K562 (cell line): Measurements from ENCODE around the gene EGFR. TPM values are rescaled to one million over a fixed set of nuclear protein-coding genes. Genes with fewer than 3 reads are reported as not detected.

Experiments used
- ATAC-seq: fragments of 200-7000 bp; cut with Tn5 transposase; 3 replicates; pipeline ENCODE4 v1.9.1; 2020; ENCODE audit warnings: moderate library complexity
- BruUV-seq: library from RNA; stranded (reverse); fragments of 400-500 nt; replicated peaks from 2 replicates; lab custom pipeline; 2021; lab: Mats Ljungman, UMichigan
- CTCF ChIA-PET: fragments of 300-600 bp; formaldehyde crosslinking; extraction: SDS; loops from one replicate; lab custom pipeline; 2021; ENCODE audit warnings: low intra/inter-chr PET ratio; lab: Yijun Ruan, JAX
- POLR2A ChIA-PET: fragments of 300-600, 350-650 bp; sonication (Branson Sonifier 250); formaldehyde crosslinking; extraction: SDS; loops from one replicate; lab custom pipeline; 2021; ENCODE audit warnings: antibody characterized with exemption, inconsistent platforms; lab: Yijun Ruan, JAX
- DNase-seq, 4 experiments: peaks; one replicate each; pipeline versions ENCODE4 v3.0.0 to v3.0.0-alpha.2; 2011 to 2018; ENCODE audit warnings: low spot score in 3 of 4, mixed read lengths in 3 of 4; ENCODE audit errors: extremely low read depth in 1 of 4
- FAIRE-seq: peaks from 2 replicates; lab custom pipeline; 2011; peaks lifted over from hg19 to GRCh38; lab: Jason Lieb, UNC
- H2AFZ ChIP-seq: 2 replicates; pipeline ENCODE4 v1.6.0; 2011; ENCODE audit warnings: low read depth, low read length, control low read depth, inconsistent platforms
- H3K27ac ChIP-seq: fragments of 200-600 bp; 3 replicates; pipeline ENCODE4 v1.8.0; 2011; ENCODE audit warnings: low read depth, mild to moderate bottlenecking, control low read depth, inconsistent platforms, low read length, moderate library complexity, mixed read lengths; ENCODE audit errors: extremely low read depth
- H3K27me3 ChIP-seq, 2 experiments: fragments of 300-600 bp in 1 of 2; 2 replicates in 1 of 2; 3 replicates in 1 of 2; pipeline versions ENCODE4 v1.6.0 to v1.8.0; 2011; ENCODE audit warnings: inconsistent platforms in 2 of 2, low read length in 2 of 2, mild to moderate bottlenecking in 1 of 2, mixed read lengths in 1 of 2, moderate library complexity in 1 of 2; ENCODE audit not compliant: control insufficient read depth in 2 of 2, insufficient read depth in 2 of 2
- H3K36me3 ChIP-seq: fragments of 300-600 bp; 3 replicates; pipeline ENCODE4 v1.8.0; 2011; ENCODE audit warnings: mild to moderate bottlenecking, low read length, inconsistent platforms; ENCODE audit not compliant: control insufficient read depth, insufficient read depth
- H3K4me1 ChIP-seq, 2 experiments: fragments of 200-600 bp in 1 of 2; replicated peaks in 1 of 2; 2 replicates in 1 of 2; 3 replicates in 1 of 2; pipeline versions ENCODE4 v1.5.1 to v1.8.0; 2011; ENCODE audit warnings: inconsistent platforms in 2 of 2, low read length in 2 of 2, mild to moderate bottlenecking in 1 of 2, mixed read lengths in 1 of 2, moderate library complexity in 1 of 2; ENCODE audit not compliant: control insufficient read depth in 2 of 2, insufficient read depth in 2 of 2
- H3K4me2 ChIP-seq: 2 replicates; pipeline ENCODE4 v1.6.1; 2011; ENCODE audit warnings: low read length, control low read depth, inconsistent platforms, mixed read lengths; ENCODE audit not compliant: insufficient read depth
- H3K4me3 ChIP-seq: fragments of 200-600 bp; sonication (generic), shearing (Covaris generic); 2 replicates; pipeline ENCODE4 v1.5.1; 2016; ENCODE audit warnings: control low read depth, inconsistent platforms
- H3K79me2 ChIP-seq: fragments of 200-600 bp; 3 replicates; pipeline ENCODE4 v1.8.0; 2011; ENCODE audit warnings: low read length, inconsistent platforms; ENCODE audit not compliant: control insufficient read depth, insufficient read depth
- H3K9ac ChIP-seq, 2 experiments: 2 replicates each; pipeline versions ENCODE4 v1.6.0 to v1.6.1; 2011; ENCODE audit warnings: low read depth in 2 of 2, low read length in 2 of 2, control low read depth in 1 of 2, inconsistent platforms in 1 of 2, mild to moderate bottlenecking in 1 of 2, mixed read lengths in 1 of 2; ENCODE audit not compliant: insufficient read depth in 1 of 2
- H3K9me1 ChIP-seq: one replicate; pipeline ENCODE4 v1.6.0; 2011; ENCODE audit warnings: inconsistent platforms, mild to moderate bottlenecking, low read length, moderate library complexity; ENCODE audit not compliant: control insufficient read depth, insufficient read depth
- H3K9me3 ChIP-seq: replicated peaks from 2 replicates; pipeline ENCODE4 v1.5.1; 2011; ENCODE audit warnings: low read depth, low read length, inconsistent platforms; ENCODE audit not compliant: control insufficient read depth, insufficient read depth
- H4K20me1 ChIP-seq: replicated peaks from 2 replicates; pipeline ENCODE4 v1.6.1; 2011; ENCODE audit warnings: low read length, inconsistent platforms, mixed read lengths; ENCODE audit not compliant: control insufficient read depth, insufficient read depth
- CBX3 ChIP-seq, 2 experiments: IDR thresholded peaks; 1 replicate in 1 of 2; 2 replicates in 1 of 2; pipeline ENCODE4 v1.6.1; 2012; ENCODE audit warnings: inconsistent platforms in 2 of 2, low read length in 2 of 2, borderline replicate concordance in 1 of 2, control low read depth in 1 of 2
- FOS ChIP-seq: IDR thresholded peaks from 3 replicates; pipeline ENCODE4 v1.6.1; 2011; ENCODE audit not compliant: insufficient read length; ENCODE audit errors: extremely low read depth
- GTF2E2 ChIP-seq: fragments of 200-800 bp; sonication (Bioruptor generic); IDR thresholded peaks from 2 replicates; pipeline ENCODE4 v1.6.1; 2016; ENCODE audit warnings: missing genetic modification characterization, missing compliant biosample characterization
- JUN ChIP-seq, 2 experiments: sonication (generic) in 1 of 2; formaldehyde crosslinking in 1 of 2; IDR thresholded peaks; 2 replicates each; pipeline versions ENCODE4 v1.6.1 to v1.8.0; 2012 to 2022; ENCODE audit warnings: borderline replicate concordance in 2 of 2, mild to moderate bottlenecking in 2 of 2, improper control_type of control experiment in 1 of 2, low read depth in 1 of 2, low read length in 1 of 2, missing genetic modification reagents in 1 of 2
- MBD2 ChIP-seq: sonication (generic); IDR thresholded peaks from 2 replicates; pipeline ENCODE4 v1.6.1; 2016; ENCODE audit warnings: low read depth, borderline replicate concordance
- PRMT5 ChIP-seq: sonication (generic); formaldehyde crosslinking; IDR thresholded peaks from 2 replicates; pipeline ENCODE4 v1.5.0; 2020; ENCODE audit warnings: missing genetic modification reagents
- PYGO2 ChIP-seq: fragments of 450-650 bp; IDR thresholded peaks from 2 replicates; pipeline ENCODE4 v1.6.1; 2016; ENCODE audit warnings: mild to moderate bottlenecking, missing genetic modification characterization, moderate library complexity, missing compliant biosample characterization
- RBM17 ChIP-seq: fragments of 200-400 bp; formaldehyde crosslinking; IDR thresholded peaks from 2 replicates; pipeline ENCODE4 v1.6.1; 2017; ENCODE audit warnings: low read depth, mild to moderate bottlenecking, low read length, borderline replicate concordance
- SRSF3 ChIP-seq: fragments of 200-400 bp; formaldehyde crosslinking; IDR thresholded peaks from 2 replicates; pipeline ENCODE4 v1.6.1; 2016; ENCODE audit warnings: mild to moderate bottlenecking, low read length, moderate library complexity; ENCODE audit not compliant: insufficient read depth
- ZFP1 ChIP-seq: fragments of 450-650 bp; formaldehyde crosslinking; IDR thresholded peaks from 2 replicates; pipeline ENCODE4 v1.4.0; 2020; ENCODE audit warnings: mild to moderate bottlenecking, mixed read lengths
- ZKSCAN1 ChIP-seq: fragments of 150-350 bp; IDR thresholded peaks from 2 replicates; pipeline ENCODE4 v1.6.1; 2016; ENCODE audit warnings: low read depth, low read length
- ZNF165 ChIP-seq: fragments of 250-450 bp; sonication (Bioruptor Pico); IDR thresholded peaks from 2 replicates; pipeline ENCODE4 v1.4.0; 2020; ENCODE audit warnings: borderline replicate concordance
- ZNF217 ChIP-seq: sonication (generic); formaldehyde crosslinking; IDR thresholded peaks from 2 replicates; pipeline ENCODE4 v1.8.0; 2022; ENCODE audit warnings: mild to moderate bottlenecking, missing genetic modification reagents
- ZNF551 ChIP-seq: fragments of 250-450 bp; sonication (Bioruptor Pico); IDR thresholded peaks from 2 replicates; pipeline ENCODE4 v1.5.0; 2021; ENCODE audit warnings: mild to moderate bottlenecking, moderate library complexity
- ZNF707 ChIP-seq: fragments of 250-450 bp; sonication (Bioruptor Pico); conservative IDR thresholded peaks from 2 replicates; pipeline ENCODE4 v1.8.0; 2022; ENCODE audit warnings: inconsistent platforms, mild to moderate bottlenecking, moderate library complexity
- WGBS: fragments of 100-300 bp; shearing (Covaris generic); methylation state at CpG from one replicate; pipeline ENCODE4 v1.1.6; 2016; ENCODE audit warnings: low coverage, mixed read lengths; ENCODE audit not compliant: insufficient coverage; ENCODE audit errors: missing lambda C conversion rate; 5-methylcytosine and 5-hydroxymethylcytosine counted together
- in situ Hi-C: fragments of 300-500 bp; cut with MboI; formaldehyde crosslinking; loops from 4 replicates; pipeline ENCODE4 v1.15.0; 2018; ENCODE audit warnings: inconsistent platforms, mixed read lengths
- intact Hi-C: fragments of 100-400 bp; cut with micrococcal nuclease; formaldehyde crosslinking; loops from 2 replicates; pipeline ENCODE4 v1.14.2; 2022
- polyA plus RNA-seq, 8 experiments: library from polyadenylated mRNA; depleted of rRNA in 4 of 8; stranded (reverse) in 5 of 8; unstranded in 3 of 8; fragments of >200 nt; fragmentation: Nextera tagmentation in 2 of 8; fragmentation: Illumina TruSeq in 1 of 8; extraction: Ambion mirVana in 2 of 8; extraction: Trizol in 1 of 8; gene quantifications; 2 replicates each; pipeline versions ENCODE4 v1.2.1 to v1.2.3, GENCODE V29; 2011 to 2014; ENCODE audit warnings: inconsistent platforms in 1 of 8, missing spikeins in 1 of 8
- total RNA-seq, 7 experiments: library from RNA; depleted of rRNA in 6 of 7; stranded (reverse); fragments of >200 nt in 6 of 7; fragmentation: Illumina TruSeq in 2 of 7; extraction: Trizol in 2 of 7; gene quantifications; 2 replicates each; pipeline versions ENCODE4 v1.2.1 to v1.2.3, GENCODE V29; 2011 to 2021; ENCODE audit warnings: low replicate concordance in 1 of 7
- TF ChIP-seq, protein P1 (sequence below): sonication (generic); formaldehyde crosslinking; IDR thresholded peaks from 2 replicates; pipeline ENCODE4 v1.9.0; 2022; ENCODE audit warnings: mild to moderate bottlenecking, missing genetic modification reagents

EGFR gene
- total and polyA plus RNA-seq, 9 of the 15 experiments (the other 6 are each of a cell fraction or from before 2014, with no cell fraction given), result 0.13 TPM; not detected in 8

DNA sequence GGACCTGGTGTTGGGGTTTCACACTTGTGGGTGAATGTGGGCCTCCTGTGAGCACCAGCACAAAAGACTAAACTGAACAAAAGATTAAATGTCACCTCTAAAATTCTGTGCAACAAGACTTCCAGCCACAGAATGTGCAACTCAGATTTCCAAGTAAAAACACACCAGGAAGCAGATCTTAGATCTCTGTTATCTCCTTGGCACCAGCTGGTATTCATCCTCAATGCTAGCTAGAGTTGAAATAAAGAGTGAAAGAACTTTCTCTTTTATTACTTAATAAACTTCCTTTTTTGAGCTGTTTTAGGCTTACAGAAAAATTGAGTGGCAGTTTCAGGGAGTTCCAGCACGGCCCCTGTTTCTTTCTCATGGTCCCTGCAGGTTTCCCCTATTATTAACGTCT lies 40.2 kb downstream of the EGFR start (continued):
- no peak for TF ChIP-seq ZKSCAN1
- no peak for TF ChIP-seq JUN (IDR thresholded peaks at IDR 0.05; ENCODE audit: borderline replicate concordance, low read depth, low read length)
- no peak for TF ChIP-seq JUN (CRISPR knock-in tag; IDR thresholded peaks at IDR 0.05; ENCODE audit: borderline replicate concordance)
- no peak for TF ChIP-seq RBM17

DNA sequence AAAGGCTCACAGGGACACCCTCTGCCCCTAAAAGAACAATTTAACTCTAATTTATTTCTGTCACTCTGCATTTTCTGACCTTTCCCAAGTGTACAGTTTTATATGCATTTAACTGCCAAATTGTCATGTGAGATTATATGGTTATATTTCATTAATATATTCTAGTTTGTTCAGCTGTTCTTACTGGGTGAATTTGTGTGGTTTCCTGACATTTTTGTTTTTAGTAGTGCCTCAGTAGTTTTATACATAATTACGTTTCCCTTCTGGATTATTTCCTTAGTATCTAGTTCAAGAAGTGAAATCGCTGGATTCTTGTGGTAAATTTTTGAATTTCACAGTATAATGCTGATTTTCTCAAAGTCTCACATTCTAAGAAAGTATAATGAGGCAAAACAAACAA lies 41.3 kb downstream of the EGFR start:
- intact Hi-C loops, result no loop called here

More for the DNA sequence above, 41.3 kb downstream of the EGFR start:
- Histone ChIP-seq H3K4me1 (no peaks in the 10 kb centered on the region), H2AFZ (no peak overlapping the region), H4K20me1 (peaks cover 3% of the 10 kb centered on the region; the same call in 1 of the 2 replicates), H3K79me2 (no peaks in the 10 kb centered on the region), H3K9me1 (no peaks in the 10 kb centered on the region), H3K4me2 (no peak overlapping the region), H3K9ac (no peak overlapping the region), H3K4me3 (no peak overlapping the region), H3K36me3 (no peaks in the 10 kb centered on the region), H3K27me3 (peaks cover 2 to 16% of the 10 kb centered on the region in 2 experiments; a peak in 3 of 5 replicates), H3K9me3 (no peaks in the 10 kb centered on the region), H3K27ac (no peak overlapping the region)
- TF ChIP-seq ZNF165 (CRISPR knock-in tag), result no peak
- no peak for TF ChIP-seq ZNF707 (CRISPR knock-in tag)
- no peak for TF ChIP-seq ZNF217 (CRISPR knock-in tag)
- no peak for TF ChIP-seq SRSF3
- TF ChIP-seq PYGO2 (tag), result no peak
- TF ChIP-seq CBX3 (IDR thresholded peaks at IDR 0.05; ENCODE audit: borderline replicate concordance in 1 of 2, low read length in 2 of 2), result no peak
- no peak for TF ChIP-seq GTF2E2 (tag)
- TF ChIP-seq ZNF551 (CRISPR knock-in tag), result no peak
- TF ChIP-seq ZFP1 (CRISPR knock-in tag), result no peak
- TF ChIP-seq PRMT5 (CRISPR knock-in tag), result no peak
- TF ChIP-seq FOS, result no peak
- TF ChIP-seq, protein P1, sequence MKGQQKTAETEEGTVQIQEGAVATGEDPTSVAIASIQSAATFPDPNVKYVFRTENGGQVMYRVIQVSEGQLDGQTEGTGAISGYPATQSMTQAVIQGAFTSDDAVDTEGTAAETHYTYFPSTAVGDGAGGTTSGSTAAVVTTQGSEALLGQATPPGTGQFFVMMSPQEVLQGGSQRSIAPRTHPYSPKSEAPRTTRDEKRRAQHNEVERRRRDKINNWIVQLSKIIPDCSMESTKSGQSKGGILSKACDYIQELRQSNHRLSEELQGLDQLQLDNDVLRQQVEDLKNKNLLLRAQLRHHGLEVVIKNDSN (CRISPR knock-in tag), result no peak
- no peak for TF ChIP-seq ZKSCAN1
- no peak for TF ChIP-seq MBD2
- in situ Hi-C loops, result no loop called here
- POLR2A ChIA-PET, result no interaction called here
- WGBS, result 0% methylated on average over 2 of the region's 2 CpGs
- CTCF ChIA-PET, result no interaction called here
- FAIRE-seq, result no peak
- no peak for ATAC-seq
- no peak for DNase-seq
- no TSS peak for BruUV-seq
